ENCODE data around the gene SH3BP1.

The SH3BP1 gene

DNA sequence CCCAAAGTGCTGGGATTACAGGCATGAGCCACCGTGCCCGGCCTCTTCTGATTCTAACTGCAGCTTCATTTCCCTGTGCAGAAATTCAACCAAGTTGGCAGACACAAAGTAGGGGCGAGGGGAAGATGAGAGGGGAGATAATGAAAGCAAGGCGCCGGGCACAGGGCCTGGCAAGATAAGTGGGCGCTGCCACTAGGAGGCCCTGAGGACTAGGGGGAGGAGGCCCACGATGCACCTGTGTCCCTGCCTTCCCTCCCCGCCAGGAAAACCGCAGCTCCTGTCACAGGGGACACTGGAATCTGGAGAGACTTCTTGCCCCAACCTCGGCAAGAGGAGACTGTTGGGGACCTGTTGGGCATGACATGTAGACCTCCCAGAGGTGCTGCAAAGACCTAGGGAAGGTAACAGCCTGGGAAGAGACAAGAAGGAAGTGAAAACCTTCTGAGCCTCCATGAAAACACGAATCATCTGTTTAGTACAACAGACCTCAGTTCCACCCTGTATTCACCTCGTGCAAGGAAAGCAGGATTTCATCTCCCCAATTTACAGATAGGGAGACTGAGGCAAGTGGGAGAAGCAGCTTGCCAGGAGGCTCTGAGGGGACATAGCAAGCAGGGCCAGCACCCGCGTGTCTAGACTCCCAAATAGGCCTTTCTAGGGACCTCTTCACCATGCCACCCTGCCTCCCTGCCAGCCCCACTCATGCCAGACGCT lies 32.9 kb downstream of the SH3BP1 start:
- ChIA-PET POLR2A (interaction anchor here (8.9 kb wide), 1 partner anchor 12 kb away, joined by 105 read pairs; the partner anchor contains the start of gene PDXP), CTCF (interaction anchor here (1.0 to 1.5 kb wide), 3 partner anchors 9 to 80 kb away, joined by 3 to 4 read pairs (median 4); no protein-coding TSS in a partner anchor)
- no peak for DNase-seq (ENCODE audit: extremely low spot score)
- no peak for TF ChIP-seq FOXM1 (IDR thresholded peaks at IDR 0.05; ENCODE audit: borderline replicate concordance)
- no peak for TF ChIP-seq LEF1 (IDR thresholded peaks at IDR 0.05; ENCODE audit: borderline replicate concordance)
- TF ChIP-seq ARNT (IDR thresholded peaks at IDR 0.05) = no peak
- no peak for TF ChIP-seq HDGF (IDR thresholded peaks at IDR 0.05; ENCODE audit: borderline replicate concordance)
- TF ChIP-seq TARDBP (IDR thresholded peaks at IDR 0.05) = no peak

DNA sequence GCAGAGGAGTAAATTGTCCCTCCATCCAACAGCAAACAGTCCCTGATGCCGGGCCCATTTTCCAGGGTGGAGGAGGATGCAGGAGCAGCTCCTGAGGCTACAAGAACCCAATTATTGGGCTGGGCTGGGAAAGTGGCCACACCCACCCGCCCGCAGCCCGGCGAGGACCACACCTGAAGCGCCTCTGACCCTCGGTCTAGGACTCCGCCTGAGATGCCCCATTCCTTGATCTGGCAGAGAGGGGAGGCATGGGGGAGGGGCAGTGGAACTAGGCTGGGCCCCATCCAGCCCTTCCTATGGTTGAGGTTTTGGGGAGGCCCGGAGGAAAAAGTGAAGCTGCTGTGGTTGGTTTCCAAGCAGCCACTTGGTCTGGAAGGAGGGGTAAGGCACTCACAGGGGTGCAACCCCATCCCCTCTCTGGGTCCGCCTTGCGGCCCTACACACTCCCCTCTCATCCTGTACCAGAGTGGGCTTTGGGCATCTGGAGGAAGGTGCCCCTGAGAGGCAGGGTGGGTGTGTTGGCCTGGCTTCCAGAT lies 33.5 kb downstream of the SH3BP1 start:
- ChIA-PET POLR2A (interaction anchor here (8.9 kb wide), 1 partner anchor 13 kb away, joined by 105 read pairs; the partner anchor contains the start of gene PDXP), CTCF (interaction anchor here (1.0 kb wide), 1 partner anchor 81 kb away, joined by 4 read pairs; no protein-coding TSS in a partner anchor)
- TF ChIP-seq SUZ12 (IDR thresholded peaks at IDR 0.05) = no peak
- TF ChIP-seq FOXM1 (IDR thresholded peaks at IDR 0.05; ENCODE audit: borderline replicate concordance) = no peak
- no peak for TF ChIP-seq ZNF384 (IDR thresholded peaks at IDR 0.05)
- no peak for TF ChIP-seq L3MBTL2 (conservative IDR thresholded peaks at IDR 0.05)
- TF ChIP-seq CTBP1 (IDR thresholded peaks at IDR 0.05; ENCODE audit: borderline replicate concordance) = no peak
- TF ChIP-seq ELF4 (IDR thresholded peaks at IDR 0.05) = no peak
- TF ChIP-seq HDGF (IDR thresholded peaks at IDR 0.05; ENCODE audit: borderline replicate concordance) = no peak
- TF ChIP-seq FOXK2 (IDR thresholded peaks at IDR 0.05) = no peak
- no peak for TF ChIP-seq FOXA1 (IDR thresholded peaks at IDR 0.05)
- no peak for TF ChIP-seq LEF1 (IDR thresholded peaks at IDR 0.05; ENCODE audit: borderline replicate concordance)
- TF ChIP-seq, protein P1, sequence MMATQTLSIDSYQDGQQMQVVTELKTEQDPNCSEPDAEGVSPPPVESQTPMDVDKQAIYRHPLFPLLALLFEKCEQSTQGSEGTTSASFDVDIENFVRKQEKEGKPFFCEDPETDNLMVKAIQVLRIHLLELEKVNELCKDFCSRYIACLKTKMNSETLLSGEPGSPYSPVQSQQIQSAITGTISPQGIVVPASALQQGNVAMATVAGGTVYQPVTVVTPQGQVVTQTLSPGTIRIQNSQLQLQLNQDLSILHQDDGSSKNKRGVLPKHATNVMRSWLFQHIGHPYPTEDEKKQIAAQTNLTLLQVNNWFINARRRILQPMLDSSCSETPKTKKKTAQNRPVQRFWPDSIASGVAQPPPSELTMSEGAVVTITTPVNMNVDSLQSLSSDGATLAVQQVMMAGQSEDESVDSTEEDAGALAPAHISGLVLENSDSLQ (IDR thresholded peaks at IDR 0.05) = no peak
- no peak for TF ChIP-seq SP1 (IDR thresholded peaks at IDR 0.05)
- no peak for TF ChIP-seq TARDBP (IDR thresholded peaks at IDR 0.05)
- no peak for TF ChIP-seq NFRKB (IDR thresholded peaks at IDR 0.05)
- no peak for TF ChIP-seq BHLHE40 (IDR thresholded peaks at IDR 0.05; ENCODE audit: borderline replicate concordance)
- no peak for TF ChIP-seq ARNT (IDR thresholded peaks at IDR 0.05)
- no peak for DNase-seq (ENCODE audit: extremely low spot score)

DNA sequence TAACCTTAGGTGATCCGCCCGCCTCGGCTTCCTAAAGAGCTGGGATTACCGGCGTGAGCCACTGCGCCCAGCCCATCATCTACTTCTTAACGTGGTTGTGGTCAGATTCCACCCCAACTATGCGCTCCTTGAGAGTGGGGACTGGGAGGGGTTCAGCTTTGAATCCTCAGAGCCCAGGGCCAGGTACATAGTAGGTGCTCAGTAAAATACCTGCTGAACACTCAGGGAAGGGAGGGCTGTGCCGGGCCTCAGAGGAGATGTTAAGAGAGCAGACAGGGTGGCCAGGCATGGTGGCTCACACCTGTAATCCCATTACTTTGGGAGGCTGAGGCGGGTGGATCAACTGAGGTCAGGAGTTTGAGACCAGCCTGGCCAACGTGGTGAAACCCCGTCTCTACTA lies 34.8 kb downstream of the SH3BP1 start:
- CTCF ChIA-PET = interaction anchor here (1.9 kb wide), 1 partner anchor 31 kb away, joined by 11 read pairs; no protein-coding TSS in a partner anchor
- DNase-seq (ENCODE audit: extremely low spot score) = no peak
- no peak for TF ChIP-seq TARDBP (IDR thresholded peaks at IDR 0.05)
- no peak for TF ChIP-seq ARNT (IDR thresholded peaks at IDR 0.05)
- no peak for TF ChIP-seq FOXM1 (IDR thresholded peaks at IDR 0.05; ENCODE audit: borderline replicate concordance)
- TF ChIP-seq L3MBTL2 (conservative IDR thresholded peaks at IDR 0.05) = no peak
- TF ChIP-seq ELF4 (IDR thresholded peaks at IDR 0.05) = no peak
- no peak for TF ChIP-seq FOXK2 (IDR thresholded peaks at IDR 0.05)
- TF ChIP-seq SP1 (IDR thresholded peaks at IDR 0.05) = no peak
- POLR2A ChIA-PET = interaction anchor here (8.9 kb wide), 1 partner anchor 14 kb away, joined by 105 read pairs; the partner anchor contains the start of gene PDXP

DNA sequence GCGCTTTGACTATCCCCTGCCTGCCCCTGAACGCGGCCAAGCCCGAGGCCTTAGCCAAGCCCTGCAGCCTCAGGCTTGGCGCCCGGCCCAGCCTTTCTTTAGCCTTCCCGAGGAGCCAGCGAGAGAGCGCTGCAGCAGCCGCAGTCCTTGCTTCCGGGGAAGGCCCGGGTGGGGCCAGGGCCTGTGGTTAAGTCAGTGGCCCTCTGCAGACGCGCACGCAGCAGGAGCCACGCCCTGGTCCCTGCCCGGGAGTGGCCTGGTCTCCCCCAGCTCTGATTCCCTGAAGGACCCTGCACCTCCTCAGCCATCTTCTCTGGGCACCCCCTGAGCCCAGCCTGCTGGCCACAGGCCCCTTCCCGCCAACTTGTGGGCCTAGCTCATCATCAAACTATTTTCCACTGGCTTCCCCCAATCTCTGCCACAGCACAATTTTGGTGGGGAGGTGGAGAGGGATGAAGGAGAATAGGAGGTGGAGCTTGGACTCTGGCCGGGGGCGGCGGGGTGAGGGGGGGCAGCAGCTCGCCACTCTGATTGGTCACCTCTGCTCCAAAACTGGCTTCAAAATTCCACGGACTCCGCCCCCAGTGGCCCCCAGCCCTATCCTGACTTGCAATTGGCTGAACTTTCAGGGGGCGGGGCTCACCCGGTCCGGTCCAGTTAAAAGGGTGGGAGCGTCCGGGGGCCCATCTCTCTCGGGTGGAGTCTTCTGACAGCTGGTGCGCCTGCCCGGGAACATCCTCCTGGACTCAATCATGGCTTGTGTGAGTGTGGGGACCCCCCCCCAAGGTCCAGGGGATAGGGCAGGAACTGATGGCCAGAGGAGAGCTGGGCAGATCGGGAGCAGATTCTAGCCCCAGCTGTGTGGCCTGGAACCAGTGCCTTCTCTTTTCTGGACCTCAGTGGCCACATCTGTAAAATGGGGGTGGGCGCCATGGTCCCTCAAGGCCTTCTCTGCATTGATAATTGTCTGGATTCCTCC lies 35.8 kb downstream of the SH3BP1 start, which contains the start of gene LGALS1:
Gene LGALS1, plus strand, starts transcription at position 686 of the 979 bp plus-strand sequence. Its CDS starts 67 bp downstream, at position 753.
- CTCF ChIA-PET = interaction anchor here (0.8 to 1.9 kb wide), 4 partner anchors 17 to 143 kb away, joined by 3 to 11 read pairs (median 4); no protein-coding TSS in a partner anchor
- POLR2A ChIA-PET = interaction anchor here (0.6 to 8.9 kb wide), 5 partner anchors 9 to 67 kb away, joined by 3 to 105 read pairs (median 4); partner anchors contain the start of genes NOL12 and PDXP

More for the DNA sequence above, 35.8 kb downstream of the SH3BP1 start, which contains the start of gene LGALS1:
- peak; percentile 74 for DNase-seq (ENCODE audit: extremely low spot score)
- TF ChIP-seq ARNT (IDR thresholded peaks at IDR 0.05) = no peak
- TF ChIP-seq ELF4 (IDR thresholded peaks at IDR 0.05) = no peak
- no peak for TF ChIP-seq NFRKB (IDR thresholded peaks at IDR 0.05)
- peak; percentile 97; the same call in 1 of the 2 replicates for TF ChIP-seq HDGF (IDR thresholded peaks at IDR 0.05; ENCODE audit: borderline replicate concordance)
- TF ChIP-seq CTBP1 (IDR thresholded peaks at IDR 0.05; ENCODE audit: borderline replicate concordance) = no peak
- peak; percentile 77; the same call in 1 of the 2 replicates for TF ChIP-seq FOXM1 (IDR thresholded peaks at IDR 0.05; ENCODE audit: borderline replicate concordance)
- no peak for TF ChIP-seq FOXA1 (IDR thresholded peaks at IDR 0.05)
- no peak for TF ChIP-seq BHLHE40 (IDR thresholded peaks at IDR 0.05; ENCODE audit: borderline replicate concordance)
- TF ChIP-seq, protein P1 (IDR thresholded peaks at IDR 0.05) = no peak
- no peak for TF ChIP-seq LEF1 (IDR thresholded peaks at IDR 0.05; ENCODE audit: borderline replicate concordance)
- no peak for TF ChIP-seq TARDBP (IDR thresholded peaks at IDR 0.05)
- TF ChIP-seq L3MBTL2 (conservative IDR thresholded peaks at IDR 0.05) = peak; percentile 31; the same call in 1 of the 2 replicates
- no peak for TF ChIP-seq SP1 (IDR thresholded peaks at IDR 0.05)

All from HEK293T (cell line).